Kidney capillary endothelial cell (primary cell): ENCODE measurements around the gene RASD1.

Experiments used
- DNase-seq: peaks from one replicate; pipeline ENCODE4 v3.0.0-alpha.2; 2018; ENCODE audit warnings: low spot score

Gene RASD1

DNA sequence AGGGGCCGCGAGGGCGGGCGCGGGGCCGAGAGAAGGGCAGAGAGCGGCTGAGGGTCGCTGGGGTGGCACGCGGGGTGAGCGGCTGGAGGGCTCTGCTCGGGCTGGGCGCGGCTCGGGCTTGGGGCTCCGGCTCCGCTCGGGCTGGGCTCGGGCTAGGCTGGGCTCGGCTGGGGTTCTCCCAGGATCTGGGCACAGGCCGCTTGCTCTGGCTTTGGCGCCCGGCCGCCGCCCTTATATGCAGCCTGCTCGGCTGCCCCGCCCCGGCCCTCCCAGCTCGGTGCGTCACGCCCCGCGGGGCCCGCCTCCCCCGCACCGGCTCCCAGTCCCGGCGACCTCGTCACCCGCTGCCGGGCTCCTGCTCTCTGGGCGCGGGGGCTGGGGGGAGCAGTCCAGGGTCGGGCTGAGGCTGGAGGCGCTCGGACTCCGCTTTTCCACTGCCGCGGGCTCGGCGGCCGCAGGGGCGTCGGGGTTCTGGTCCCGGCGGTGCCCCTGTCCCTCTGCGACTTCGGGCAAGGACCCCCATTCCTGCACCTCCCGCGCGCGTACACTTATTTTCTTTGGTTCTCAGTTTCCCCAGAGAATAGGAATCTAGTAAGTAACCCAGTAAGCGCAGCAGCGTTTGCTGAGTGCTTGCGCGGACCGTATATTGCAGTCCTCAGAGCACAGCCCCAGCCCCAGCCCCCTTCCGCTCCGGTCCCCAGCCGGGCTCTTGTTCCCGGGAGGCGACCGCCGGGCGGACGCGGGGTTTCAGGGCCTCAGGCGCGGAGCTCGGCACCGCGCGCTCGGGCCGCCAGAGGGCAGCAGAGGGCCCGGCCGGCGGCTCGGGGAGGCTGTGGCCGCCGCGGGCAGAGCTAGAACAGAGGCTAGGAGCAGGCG, at the start of gene RASD1:
Gene RASD1 (minus strand): TSS at position 207 of the 876 bp plus-strand sequence. CDS start 214 bp downstream, outside the sequence.
- DNase-seq, result peak; percentile 77

- no peak for DNase-seq
Measured at GRCh38 chr17:17545984-17546383, 49.8 kb upstream of the RASD1 start.

- no peak for DNase-seq
Measured at GRCh38 chr17:17545031-17545820, 49.0 kb upstream of the RASD1 start.

DNA sequence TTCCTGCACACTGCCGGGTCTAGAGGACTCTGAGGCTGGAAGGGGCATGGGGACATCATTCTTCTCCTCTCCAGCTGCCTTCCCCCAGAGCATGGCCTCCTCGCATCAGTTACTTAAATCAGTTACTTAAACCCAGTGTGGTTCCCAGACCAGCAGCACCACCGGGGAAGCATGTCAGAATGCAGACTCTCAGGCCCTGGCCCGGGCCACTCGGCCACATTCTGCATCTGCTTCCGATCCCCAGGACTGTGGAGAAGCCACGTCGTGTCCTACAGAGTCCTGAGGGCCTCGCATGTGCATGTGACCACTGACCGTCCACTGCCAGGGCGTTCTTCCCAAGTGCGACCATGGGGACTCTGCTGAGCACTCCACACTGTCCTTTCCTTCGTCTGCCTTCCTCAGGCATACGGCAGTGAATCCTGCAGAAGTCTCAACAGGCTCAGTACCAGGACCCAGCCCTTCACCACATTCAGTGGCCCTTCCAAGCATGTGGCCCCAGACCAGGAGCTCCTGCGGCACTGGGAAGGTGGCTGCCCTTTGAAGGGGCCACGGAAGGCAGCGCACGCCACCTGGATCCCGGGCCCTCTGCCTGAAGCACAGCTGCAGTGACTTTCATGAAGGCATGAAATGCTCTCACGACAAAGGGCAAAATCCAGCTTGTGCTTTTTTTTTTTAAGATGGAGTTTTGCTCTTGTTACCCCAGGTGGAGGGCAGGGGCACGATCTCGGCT, 46.9 kb upstream of the RASD1 start:
- DNase-seq, result no peak

- no peak for DNase-seq
Measured at GRCh38 chr17:17541640-17542001, 45.4 kb upstream of the RASD1 start.

DNA sequence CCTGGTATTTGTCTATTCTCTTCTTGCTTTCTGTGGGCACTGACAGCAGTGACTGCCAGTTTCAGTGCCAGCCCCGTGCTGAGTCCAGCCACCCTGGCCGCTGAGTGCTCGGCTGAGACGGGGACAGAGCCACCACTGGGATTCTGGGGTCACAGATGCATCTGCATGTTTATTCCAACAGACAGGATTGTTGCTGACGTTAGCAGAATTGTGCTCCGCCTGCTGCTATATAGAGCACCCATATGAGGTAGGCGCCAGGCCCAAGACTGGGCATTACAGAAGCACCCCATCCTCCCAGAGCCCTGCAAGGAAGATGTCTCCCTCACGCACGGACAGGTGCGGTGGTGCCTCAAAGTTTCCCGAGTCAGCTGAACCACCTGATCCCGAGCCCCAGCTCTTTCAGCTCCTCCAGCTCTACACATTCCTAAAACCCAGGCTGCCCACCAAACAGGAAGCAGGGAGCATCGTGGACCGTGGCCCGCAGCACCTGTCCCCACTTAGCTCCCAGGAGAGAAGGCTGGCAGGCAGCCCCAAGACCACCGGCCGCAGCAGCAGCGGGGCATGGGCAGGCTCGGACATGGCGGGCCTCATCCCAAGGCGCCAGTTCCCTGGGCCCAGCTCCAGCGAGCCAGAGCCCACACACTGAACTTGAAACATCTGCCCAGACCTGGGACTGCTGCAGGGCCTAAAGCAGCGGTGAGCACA, 44.9 kb upstream of the RASD1 start:
- DNase-seq, result no peak

DNA sequence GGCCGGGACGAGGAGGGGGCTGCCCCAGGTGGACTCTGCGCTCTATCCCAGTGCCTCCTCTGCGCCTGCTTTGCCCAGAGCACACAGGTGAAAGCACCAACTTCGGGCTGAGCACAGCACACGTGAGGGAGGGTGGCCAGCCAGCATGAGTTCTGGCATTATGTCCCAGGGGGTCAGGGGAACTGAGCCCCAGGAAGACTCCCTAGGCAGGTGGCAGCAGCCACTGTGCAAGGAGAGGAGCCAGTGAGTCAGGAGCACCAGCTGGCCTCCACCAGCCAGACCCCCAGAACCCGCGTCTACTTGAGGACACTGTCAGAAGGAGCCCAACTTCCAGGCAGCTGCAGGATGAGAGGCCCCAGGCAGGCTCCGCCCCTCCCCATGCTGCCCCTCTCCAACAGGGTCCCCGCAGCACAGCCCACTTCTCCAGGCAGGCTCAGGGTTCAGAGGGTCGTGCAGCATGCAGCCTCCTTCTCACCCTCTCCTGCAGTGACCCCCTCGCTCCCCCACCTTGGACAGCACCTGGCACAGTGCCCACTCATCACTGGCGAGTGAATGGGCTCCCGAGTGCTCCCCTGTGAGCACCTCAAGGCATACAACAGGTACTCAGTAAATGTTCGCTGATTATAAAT, 44.2 kb upstream of the RASD1 start:
- DNase-seq, result no peak

DNA sequence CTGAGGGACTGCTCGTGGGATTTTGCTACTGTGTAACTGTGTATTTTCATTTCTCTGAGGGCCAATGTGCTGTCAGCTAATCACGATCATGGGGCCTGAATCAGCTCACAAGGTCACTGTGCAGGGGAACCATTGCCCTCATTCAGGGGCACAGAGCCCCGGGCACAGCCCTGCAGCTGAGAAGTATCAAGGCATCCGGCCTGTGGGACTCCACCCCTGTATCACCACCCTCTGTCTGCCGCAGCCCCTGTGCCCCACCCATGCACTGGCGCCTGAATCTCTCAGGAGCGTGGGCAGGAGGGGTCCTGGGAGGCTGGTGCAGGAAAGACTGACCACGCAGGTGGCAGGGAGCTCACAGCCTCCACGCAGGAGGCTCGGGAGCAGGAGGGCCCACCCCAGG, 43.4 kb upstream of the RASD1 start:
- no peak for DNase-seq

- DNase-seq, result no peak
Measured at GRCh38 chr17:17538417-17539391, 42.5 kb upstream of the RASD1 start.

GRCh38 chr17:17537311-17538099, 41.3 kb upstream of the RASD1 start:
- DNase-seq, result no peak

- DNase-seq, result no peak
Measured at GRCh38 chr17:17536702-17537101, 40.5 kb upstream of the RASD1 start.

GRCh38 chr17:17535957-17536356, 39.8 kb upstream of the RASD1 start:
- DNase-seq, result no peak

GRCh38 chr17:17533901-17534441, 37.8 kb upstream of the RASD1 start:
- no peak for DNase-seq

DNA sequence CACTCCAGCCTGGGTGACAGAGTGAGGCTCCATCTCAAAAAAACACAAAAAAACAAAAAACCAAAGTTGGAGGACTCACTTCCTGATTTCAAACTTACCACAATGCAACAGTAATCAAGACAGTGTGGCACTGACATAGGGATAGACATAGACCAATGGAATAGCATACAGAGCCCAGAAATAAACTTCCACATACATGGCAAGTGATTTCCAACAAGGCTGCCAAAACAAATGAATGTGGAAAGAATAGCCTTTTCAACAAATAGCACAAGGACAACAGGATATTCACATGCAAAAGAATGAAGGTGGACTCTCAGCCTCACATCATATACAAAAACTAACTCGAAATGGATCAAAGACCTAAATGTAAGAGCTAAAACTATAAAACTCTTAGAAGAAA, 36.8 kb upstream of the RASD1 start:
- DNase-seq, result no peak

- DNase-seq, result no peak
Measured at GRCh38 chr17:17531156-17531555, 35.0 kb upstream of the RASD1 start.

DNA sequence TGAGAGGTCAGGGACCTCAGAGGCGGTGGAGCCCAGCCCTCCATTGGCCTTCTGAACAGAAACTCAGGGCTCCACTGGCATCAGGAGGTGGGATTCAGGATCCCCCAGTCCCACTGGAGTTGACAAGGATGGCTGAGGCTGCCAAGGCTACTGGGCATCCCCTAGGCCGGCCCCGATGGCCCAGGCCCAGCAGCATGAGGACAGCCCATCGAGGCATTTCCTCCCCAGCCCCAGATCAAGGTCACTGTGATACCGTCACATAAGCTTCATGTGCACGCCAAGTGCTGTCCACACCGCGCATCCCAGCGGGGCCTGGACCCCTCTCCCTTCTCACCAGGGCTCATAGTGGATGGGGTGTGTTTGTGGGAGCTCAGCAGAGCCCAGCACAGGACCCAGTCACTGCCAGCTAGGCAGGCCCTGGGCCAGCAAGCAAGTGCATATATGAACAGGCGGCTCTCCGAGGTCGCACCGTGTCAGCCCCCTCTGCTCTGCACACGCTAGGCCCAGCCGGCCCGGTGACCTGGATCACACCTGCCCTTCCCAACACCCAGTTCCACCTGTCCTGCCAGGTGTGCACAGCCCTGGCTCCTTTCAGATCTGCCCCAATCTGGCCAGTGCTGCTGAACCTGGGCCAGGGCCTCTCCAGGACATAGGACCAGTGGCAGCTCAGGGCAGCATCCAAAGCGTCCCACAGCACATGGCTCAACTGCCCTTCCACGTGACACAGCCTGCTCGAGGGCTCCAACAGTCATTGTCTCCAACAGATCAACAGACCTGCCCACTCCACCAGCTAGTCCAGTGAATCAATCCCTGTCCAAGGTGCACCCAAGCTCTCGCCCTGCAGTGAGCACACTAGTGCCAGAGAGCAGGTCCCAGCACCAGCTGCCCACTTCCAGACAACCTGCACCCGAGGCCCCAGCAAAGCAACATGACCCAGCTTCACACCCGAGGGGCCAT, 32.8 kb upstream of the RASD1 start:
- DNase-seq, result no peak

GRCh38 chr17:17527956-17528500, 31.8 kb upstream of the RASD1 start:
- DNase-seq, result no peak

DNA sequence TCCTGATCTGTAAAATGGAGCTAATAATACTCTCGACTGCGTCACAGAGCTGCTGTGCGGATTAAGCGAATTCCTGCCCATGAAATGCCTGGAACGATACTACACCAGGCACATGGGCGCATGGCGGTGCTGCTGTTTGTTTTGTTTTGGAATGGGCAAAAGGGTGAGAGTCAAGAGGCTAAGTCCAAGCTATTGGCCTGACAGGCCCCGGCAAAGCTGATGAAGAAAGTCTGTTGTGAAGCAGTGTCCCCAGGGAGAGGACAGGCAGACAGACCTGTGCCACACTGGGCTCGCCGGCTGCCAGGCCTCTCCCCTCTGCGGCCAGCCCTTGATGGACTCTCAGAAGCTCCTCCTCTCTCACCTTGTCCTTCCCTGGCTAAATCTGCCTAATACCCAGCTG, 31.3 kb upstream of the RASD1 start:
- no peak for DNase-seq
